Metanephros (tissue), 1 donor: ENCODE measurements around the gene TMEM106B. TPM values are rescaled to one million over a fixed set of nuclear protein-coding genes. Genes with fewer than 3 reads are reported as not detected.

ENCODE experiments used
- total RNA-seq: library from RNA; depleted of rRNA; stranded (reverse); fragments of >200 nt; gene quantifications from one replicate; pipeline ENCODE4 v1.2.3, GENCODE V29; 2014

TMEM106B gene
- total RNA-seq = 92.7 TPM

GRCh38 chr7:12211054-12211710 is at the start of gene TMEM106B:
Gene TMEM106B, plus strand, starts transcription at chr7:12211294. Its CDS starts 3,517 bp downstream, at chr7:12214811.

Other genes with a start within 250 kb of the TMEM106B start
- gene VWDE, start 192.6 kb downstream of the TMEM106B start, total RNA-seq = 3.1 TPM